GM18502 (cell line): ENCODE data around the gene LRRN4.
"Not testable (repeated sequence)": the region's sequence is repeated elsewhere in the genome, so short reads cannot be mapped to it uniquely, and the experiment has no call there.

Experiments
- ATAC-seq: cut with Tn5 transposase; IDR thresholded peaks from one replicate; pipeline ENCODE4 v1.9.1; 2021; ENCODE audit warnings: mild to moderate bottlenecking; ENCODE audit not compliant: unreplicated experiment, poor library complexity

The LRRN4 gene

DNA sequence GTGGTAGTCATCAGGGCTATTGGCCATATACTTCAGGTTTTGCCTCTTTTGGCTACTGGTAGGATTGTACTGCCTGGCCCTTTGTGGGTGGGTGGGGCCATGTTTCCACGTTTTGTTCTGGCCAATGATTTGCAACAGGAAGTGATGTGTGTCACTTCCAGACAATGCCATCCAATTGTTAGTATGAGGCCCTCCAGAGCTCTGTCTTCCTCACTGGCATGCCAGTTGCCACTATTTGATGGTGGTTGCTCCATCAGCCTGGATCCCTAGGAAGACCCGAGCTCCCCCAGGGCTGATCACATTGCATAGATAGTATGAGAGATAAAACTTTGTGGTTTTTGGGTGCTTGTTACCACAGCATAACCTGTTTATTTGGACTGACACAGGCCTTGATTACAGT, 7.7 kb upstream of the LRRN4 start:
- ATAC-seq, result no peak

DNA sequence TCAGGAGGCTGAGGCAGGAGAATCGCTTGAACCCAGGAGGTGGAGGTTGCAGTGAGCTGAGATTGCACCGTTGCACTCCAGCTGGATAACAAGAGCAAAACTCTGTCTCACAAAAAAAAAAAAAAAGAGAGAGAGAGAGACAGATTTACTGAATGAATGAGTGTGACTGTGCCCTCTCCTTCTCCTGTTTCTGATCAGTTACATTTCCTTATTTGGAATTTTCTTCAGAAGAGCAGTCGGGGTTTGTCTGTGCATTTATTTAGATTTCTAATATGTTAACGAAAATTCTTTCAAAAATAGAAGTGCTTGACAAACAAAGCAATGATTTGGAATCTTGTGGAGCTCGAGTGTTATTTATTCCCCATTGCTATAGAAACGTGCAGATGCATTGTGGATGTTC, 6.4 kb upstream of the LRRN4 start:
- ATAC-seq, result no peak

DNA sequence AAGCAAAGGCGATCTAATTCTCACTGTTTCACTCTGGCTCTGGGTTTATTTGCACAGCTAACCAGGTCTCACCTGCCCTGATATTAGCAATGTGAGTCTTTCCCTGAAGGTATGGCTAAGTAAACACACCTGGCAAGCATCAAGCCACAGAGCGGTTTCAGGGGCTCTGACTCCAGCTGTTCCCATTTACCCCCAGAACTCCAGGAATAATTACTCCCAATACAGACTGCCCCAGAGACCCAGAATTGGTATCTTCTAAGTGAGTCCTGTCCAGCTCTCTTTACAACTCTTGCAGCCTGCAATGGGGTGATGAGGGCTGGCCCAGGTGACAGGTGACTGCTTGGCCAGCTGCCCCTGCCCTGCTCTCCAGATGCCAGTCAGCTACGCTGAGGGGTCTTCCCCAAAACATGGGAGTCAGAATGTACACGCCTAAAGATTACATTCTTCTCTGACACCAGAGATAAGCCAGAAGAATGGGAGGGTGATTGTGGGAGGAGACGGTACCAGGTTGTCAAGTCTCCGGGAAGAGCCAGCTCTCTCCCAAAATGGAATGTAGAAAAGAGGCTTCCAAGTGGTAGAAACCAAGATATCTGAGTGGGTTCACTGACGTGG, 4.9 kb upstream of the LRRN4 start:
- ATAC-seq, result no peak

DNA sequence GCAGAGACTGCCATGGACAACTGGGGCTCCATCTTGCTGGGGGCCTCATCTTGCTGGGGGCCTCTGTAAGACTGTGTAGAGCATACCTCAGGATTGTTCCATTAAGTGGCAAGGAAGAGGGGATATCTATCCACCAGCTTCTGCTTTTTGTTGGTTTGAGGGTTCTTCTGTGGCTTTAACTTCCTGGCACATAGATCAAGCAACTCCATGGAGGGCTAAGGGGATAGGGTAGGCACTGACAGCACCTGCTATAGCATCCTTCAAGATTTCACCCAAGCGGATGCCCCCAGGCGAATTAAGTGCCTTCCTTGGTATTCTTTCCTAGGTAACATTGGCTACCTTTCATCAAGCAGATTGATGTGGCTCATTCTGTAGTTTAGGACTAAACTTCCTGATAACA, 3.8 kb upstream of the LRRN4 start:
- no peak for ATAC-seq

DNA sequence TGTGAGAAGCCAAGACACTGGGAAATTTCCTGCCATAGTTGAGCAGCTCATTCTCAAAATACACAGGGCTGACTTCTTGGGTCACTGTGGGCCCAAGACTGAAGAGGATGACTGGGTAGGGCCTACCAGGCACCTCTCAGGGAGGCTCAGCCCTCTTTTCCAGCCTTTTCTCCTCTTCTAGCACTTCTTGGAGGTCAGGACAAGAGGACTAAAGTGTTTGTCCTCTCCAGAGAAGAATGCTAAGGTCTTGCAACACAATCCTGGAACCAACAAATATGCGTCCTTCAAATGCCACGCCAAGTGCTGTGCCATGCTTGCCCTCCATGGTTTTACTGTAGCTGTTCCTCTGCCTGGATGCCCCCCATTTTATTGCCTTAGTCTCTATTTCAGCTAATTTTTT, 3.3 kb upstream of the LRRN4 start:
- no peak for ATAC-seq

DNA sequence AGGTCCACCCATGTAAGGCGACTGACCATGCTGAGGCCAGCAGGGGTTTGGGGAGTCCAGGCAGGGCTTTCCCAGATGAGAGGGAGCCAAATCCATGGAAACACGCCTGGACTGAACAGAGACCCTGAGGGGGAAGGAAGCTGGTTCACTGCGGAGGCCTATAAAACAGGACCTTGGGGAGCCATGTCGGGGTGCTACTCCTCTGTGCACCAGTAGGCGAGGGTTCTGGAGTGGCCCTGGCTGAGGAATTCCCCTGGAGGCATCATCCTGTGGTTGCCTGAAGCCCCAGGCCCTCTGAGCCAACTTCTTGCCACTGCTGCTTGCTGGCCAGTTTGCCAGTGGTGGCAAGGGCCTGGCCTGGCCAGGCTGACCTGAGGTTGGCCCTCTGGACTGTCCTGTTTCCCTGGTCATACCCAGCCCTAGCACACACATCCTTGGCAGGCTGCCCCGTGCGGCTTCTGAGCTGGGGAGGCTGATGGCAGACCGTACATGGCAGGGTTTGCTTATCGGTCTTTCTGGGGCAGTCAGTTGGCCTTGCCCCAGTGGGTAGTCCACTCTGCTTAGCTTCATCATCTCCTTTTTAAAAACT, 2.2 kb upstream of the LRRN4 start:
- ATAC-seq, result no peak

DNA sequence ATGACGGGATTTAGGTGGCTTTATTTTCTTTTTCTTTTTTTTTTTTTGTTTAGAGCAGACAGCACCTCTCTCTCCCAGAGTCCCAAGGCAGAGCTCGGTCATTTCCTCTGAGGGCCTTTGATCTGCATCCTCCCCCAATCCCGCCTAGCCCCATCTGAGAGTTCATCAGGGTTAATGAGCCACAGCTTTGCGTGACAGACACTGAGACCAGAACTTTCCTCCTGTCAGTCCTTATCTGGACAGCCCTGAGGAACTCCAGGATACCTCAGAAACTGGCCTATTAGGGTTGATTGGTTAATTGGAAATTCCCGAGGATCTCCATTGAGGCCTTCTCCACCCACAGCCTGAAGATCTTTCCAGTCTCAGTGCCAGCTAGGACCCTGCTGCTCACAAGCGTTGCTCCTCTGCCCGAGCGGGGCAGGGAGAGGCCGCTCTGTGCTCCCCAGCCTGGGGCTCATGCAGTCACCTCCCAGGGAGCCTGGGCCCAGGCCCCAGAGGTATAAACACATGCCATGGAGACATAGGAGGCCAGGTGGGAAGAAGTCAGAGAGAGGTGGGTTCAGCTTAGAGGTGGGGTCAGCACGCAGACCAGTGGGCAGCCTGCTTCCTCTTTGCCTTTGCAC, 1.4 kb upstream of the LRRN4 start:
- ATAC-seq, result no peak

DNA sequence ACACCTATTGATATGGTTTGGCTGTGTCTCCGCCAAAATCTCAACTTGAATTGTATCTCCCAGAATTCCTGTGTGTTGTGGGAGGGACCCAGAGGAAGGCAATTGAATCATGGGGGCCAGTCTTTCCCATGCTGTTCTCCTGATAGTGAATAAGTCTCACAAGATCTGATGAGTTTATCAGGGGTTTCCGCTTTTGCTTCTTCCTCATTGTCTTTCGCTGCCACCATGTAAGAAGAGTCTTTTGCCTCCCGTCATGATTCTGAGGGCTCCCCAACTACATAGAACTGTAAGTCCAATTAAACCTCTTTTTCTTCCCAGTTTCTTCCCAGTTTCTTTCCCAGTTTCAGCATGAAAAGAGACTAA, 810 bp upstream of the LRRN4 start:
- ATAC-seq, result not testable (repeated sequence)

DNA sequence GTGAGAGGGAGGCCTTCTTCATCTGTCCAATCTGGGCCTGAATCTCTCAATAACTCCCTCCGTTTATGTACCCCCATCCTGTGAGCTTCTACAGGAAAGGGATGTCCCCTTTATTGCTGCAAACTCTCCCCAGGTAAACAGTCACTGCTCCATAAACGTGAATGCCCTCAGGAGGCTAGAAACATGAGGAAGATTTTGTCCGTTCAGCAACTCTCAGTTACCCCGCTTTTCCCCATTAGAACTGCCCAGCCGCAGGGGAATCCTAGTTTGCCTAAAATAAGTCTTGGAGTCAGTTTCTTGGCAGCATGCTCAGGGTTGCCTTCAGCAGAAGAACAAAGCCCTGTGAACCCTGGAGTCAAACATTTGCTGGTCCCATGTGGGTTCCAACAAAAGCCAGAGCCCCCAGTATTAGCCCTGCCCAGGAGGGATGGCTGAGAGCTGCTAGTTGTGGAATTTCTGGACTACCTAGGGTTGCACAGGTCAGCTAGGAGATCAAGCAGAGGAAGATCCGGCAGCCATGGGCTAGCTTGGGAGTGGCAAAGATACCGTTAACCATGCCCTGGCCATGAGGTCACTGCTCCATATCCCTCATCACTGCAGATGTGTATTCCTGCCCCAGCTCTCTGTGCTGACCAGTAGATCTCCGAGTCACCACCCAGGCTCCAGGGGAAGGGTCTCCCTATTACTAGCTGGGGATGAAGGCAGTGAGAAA, 640 bp downstream of the LRRN4 start:
- ATAC-seq, result no peak

DNA sequence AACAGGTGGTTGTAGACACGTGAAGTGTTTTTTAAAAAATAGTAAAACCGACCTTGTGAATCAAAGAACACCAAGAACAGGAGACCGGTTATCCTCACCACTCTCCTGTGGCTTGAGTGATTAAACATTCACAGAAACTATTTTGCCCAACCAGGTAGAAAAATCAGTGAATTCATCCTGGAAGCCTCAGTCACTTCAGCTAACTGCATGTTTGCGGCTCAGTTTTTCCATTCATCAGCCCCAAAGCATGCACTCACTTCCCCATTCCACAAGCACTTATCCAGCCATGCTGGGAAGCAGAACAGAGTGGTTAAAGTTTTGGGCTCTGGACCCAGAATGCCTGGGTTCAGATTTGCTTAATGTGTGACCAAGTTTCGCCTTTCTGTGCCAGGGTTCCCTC, 2.4 kb downstream of the LRRN4 start:
- ATAC-seq, result no peak

DNA sequence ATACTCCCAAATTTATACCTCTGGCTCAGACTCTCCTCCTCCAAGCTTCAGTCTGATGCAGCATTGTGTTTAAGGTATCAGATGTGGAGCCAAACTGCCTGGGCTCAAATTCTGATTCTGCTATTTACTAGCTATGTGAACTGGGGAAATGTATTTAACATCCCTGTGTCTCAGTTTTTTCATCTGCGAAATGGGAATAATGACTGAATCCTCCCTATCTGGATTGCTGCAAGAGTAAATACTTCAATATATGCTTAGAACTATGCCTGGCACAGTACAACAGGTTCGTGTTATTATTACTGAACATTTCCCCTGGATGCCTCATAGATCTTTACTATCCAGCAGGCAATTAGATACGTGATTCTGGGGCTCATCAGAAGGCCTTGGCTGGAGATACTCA, 5.5 kb downstream of the LRRN4 start:
- no peak for ATAC-seq

DNA sequence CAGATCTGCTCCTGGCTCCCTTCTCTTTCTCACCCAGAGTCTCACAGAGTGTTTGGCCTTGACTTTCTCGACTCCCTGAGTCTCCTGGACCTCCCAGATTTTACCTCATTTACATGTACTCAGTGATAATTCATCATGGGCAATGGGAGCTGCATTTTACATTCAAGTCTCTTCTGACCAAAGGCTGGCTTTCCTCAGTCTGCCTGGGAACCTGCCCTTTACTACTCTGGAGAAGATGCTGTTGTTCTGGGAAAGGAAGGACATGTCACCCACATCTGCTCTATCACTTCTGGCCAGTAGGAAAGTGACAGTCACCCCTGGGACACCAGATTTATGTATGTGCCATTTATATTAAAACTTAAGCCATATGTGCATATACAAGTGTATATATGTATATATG, 7.4 kb downstream of the LRRN4 start:
- ATAC-seq, result no peak

DNA sequence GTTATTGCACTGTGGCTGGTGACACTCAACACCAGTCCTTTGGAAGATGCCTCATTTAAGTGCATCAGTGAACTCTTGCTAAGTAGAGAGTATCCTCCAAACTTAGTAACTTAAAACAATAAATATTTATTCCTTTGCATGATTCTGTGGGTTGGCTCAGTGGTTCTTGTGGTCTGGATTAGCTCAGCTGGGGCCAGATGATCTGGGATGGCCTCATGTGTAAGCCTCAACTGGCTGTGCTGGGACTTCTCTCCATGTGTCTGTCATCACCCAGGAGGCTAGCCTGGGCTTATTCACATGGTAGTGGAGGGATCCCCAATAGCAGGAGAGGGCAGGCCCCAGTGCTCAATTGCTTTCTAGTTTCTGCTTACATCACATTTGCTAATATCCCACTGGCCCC, 8.3 kb downstream of the LRRN4 start:
- ATAC-seq, result no peak

DNA sequence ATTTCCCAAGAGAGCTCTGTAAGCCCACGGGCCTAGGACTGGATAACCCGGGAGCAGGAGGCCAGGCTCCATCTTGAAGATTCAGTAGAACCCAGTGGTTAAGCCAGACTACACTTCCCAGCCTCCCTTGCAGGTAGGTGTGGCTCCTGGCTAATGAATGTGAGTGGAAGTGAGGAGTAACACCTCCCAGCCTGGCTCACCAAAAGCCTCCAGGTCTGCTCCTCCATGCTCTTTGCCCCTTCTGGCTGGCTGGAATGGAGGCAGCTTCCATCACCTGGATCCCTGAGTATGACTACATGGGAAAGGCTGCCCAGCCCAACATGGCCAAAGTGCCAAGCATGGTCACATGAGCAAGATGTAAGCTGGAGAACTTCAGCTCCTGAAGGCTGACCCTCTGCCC, 9.7 kb downstream of the LRRN4 start:
- no peak for ATAC-seq

DNA sequence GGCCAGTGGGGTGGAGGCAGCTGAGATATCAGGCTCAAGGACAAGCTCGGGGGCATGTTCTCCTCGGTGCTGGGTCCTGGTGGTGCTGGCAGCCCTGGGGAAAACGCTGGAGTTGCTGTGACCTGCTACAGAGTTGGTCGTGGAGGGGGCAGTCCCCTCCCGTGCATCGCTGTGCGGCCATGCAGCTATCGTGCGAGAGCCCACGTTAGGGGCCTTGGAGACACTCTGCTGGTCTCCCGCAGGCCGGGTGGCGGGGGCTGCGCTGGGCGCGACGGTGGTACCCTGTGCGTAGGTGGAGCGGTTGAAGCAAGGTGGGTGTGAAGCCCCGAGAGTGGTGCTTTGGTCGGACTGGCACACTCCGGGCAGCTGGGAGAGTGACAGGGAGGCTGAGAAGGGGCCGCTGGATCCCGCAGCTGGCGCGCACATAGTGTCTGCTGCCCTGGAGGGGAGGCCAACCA, 12.0 kb downstream of the LRRN4 start:
- ATAC-seq, result no peak

DNA sequence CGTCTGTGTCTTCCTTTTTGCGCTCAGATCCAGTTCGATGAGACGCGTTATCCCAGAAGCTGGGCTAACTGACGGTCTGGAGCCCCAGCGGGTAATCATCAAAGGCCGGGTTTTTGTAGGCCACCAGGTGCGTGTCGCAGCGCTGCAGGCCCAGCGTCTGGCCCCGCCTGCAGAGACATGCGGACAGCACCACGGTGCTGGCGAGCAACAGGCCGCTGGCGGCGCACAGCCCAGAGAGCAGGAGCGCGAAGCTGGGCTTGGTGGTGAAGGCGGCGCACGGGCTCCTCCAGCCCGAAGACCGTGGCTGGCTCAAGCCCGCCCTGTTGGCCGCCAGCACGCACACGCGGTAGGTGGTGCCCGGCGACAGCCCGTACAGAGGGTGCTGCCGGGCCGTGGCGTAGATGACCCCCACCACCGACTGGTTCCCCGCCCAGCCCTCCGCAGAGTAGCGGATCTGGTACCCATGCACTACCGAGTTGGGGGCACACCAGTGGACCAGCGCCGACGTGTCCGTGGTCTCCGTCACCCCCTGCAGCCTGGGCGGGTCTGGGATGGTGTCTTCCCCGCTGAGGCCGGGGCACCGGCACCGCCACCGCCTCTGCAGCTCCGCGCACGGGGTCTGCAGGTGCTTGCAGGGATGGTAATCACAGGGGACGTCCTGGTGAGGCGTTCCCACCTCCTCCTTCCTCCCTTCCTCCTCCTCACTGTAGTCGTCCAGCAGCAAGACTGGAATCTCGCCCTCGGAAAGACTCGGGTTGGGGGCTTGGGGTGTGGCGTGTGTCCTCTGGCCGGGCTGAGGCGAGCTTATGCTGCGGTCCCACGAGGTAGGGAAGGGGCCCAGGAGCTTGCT, 12.7 kb downstream of the LRRN4 start:
- no peak for ATAC-seq

DNA sequence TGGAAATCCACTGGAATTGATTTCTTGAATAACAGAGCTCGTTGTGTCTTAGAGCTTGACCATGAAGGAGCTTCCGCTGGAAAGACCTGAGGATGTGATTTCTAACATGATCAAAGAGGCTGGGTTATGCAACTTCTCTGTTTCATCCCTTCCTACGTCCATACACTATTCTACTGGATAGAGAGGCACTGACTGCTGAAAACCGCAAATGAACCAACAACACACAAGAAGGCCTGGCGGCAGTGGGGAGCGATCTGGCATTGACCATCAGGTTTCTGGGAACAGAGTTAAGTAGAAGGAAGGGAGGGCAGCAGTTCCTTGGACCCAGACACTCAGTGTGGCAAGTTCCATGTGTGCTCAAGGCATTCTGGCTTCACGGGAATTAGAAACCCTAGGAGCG, 13.3 kb downstream of the LRRN4 start:
- ATAC-seq, result no peak

DNA sequence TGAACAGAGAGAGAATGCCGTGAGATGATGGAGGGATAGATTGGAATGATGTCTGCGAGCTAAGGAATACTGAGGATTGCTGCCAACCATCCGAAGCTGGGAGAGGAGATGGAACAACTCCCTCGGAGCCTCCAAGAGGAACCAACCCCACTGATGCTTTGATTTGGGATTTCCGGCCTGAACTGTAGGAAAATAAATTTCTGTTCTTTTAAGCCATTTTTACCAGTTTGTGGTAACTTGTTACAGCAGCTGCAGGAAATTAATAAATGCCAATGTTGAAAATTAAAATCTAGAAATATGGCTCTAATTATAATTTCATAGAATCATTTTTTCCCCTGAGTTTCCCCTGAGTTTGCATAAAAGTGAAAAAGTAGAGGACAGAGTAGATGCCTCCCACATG, 14.1 kb downstream of the LRRN4 start:
- no peak for ATAC-seq

DNA sequence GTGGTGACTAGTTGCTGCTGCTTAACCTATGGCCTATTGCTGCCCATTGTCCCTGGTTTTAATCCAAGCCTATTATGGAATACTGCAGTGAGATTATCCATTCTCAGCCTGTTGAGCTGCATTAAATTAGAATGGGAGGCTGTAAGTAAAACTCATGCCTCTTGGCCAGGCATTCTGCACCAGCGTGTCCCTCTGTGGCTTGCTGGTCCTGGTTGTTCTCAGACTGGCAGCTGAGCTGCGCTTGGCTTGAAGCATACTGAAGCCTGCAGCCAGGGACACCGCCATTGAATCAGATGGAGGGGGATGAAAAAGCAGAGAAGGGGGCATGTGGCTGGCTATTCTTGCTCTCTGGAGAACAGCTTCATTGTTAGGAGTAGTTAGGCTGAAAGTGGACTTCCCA, 15.6 kb downstream of the LRRN4 start:
- no peak for ATAC-seq

DNA sequence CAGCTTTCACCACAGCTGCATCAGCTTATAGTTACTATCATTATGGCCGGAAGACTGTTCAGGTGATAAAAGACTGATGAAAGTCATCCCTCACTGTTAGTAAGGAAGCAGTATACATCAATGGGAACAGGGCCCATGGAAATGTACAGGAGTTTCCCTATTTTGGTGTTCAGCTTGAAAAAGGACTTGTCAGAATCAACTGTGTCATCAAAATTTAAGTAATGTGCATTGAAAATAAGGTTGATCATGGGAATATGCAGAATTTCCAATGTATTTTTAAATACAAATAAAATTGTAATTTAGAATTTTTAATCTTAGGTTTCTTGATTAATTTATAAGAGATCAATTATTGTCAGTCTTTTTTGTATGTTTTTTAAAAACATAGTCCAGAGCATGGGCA, 16.8 kb downstream of the LRRN4 start:
- ATAC-seq, result no peak

DNA sequence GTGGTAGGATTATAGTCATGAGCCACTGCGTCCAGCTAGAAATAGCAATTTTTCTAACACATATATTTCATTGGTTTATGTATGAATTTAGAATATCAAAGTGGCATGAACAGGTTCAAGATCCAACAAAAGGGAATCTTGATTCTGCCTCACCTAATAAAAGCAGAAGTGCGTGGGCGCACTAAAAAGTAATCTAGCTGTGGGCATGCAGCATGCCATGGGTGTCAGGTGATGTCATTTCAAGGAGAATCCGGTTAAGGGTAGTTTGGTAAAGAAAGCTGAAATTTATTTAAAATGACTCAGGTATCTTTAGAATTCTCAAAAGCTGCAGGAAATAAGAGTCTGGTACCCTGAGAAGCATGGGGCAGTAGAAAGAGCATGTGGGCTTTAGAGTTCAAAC, 17.6 kb downstream of the LRRN4 start:
- no peak for ATAC-seq
